Measurements from ENCODE around the gene PDK2. TPM values are rescaled to one million over a fixed set of nuclear protein-coding genes. Genes with fewer than 3 reads are reported as not detected.

PDK2 gene
- total and polyA plus RNA-seq, 2 experiments from 2014 or later: 12.0 to 15.9 TPM

DNA sequence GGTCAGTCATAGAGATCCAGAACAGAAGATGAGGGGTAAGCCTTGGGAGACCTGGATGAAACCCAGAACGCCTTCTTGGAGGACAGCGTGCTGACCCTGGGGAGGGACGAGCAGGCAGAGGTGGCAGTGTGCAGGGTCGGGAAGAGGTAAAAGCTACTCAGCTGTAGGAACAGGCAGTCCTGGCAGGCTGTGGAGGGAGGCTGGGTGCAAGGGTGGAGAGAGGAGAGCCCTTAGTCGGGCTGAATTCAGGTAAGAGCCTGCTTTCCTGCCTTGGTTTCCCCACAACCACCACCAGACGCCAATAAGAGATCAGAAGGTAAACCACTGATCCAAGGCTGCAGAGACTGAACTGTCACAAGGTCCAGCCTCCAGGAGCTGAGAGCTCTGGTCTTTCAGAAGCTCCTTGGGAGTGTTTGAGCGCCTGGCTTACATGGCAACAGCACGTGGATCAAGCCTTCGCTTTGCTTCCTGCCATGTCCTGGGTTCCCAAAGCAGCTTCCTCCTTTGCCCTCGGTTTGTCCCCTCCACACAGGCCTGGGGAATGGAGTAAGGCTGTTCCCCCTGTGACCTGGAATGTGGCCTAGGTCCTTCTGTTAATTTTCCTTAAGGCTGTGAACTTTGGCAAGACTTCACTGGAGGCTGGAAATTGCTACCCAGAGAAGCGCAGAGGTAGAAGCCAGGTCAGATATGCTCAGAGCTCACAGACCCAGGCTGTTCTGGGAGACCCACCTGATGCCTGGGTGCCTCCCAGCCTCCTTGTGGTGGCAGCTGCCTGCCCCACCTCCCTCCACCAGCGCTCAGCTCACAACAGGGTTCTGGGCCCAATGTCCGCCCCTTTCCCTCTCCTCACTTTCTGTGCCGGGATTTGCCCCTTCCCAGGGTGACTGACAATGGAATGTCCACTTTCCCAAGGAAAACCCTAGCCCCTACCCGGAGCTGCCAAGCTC lies 3.9 kb upstream of the PDK2 start:
- Histone ChIP-seq H3K27ac (ENCODE audit: low read depth) (no peak overlapping the region), H3K4me3 (no peak overlapping the region), H4K20me1 (replicated peaks; ENCODE audit: insufficient read depth) (no peaks in the 10 kb centered on the region), H3K4me2 (no peak overlapping the region), H2AFZ (no peak overlapping the region), H3K79me2 (replicated peaks; ENCODE audit: insufficient read depth) (no peaks in the 10 kb centered on the region), H3F3A (replicated peaks; ENCODE audit: low read depth) (0 out of 2 replicates have a peak, but pooled peaks cover 2% of the 10 kb centered on the region), H3K9me2 (ENCODE audit: insufficient read depth) (no peaks in the 10 kb centered on the region), H3K4me1 (ENCODE audit: insufficient read depth) (no peaks in the 10 kb centered on the region), H3K27me3 (ENCODE audit: insufficient read depth) (no peaks in the 10 kb centered on the region), H3K36me3 (ENCODE audit: insufficient read depth) (no peaks in the 10 kb centered on the region)
- Mint-ChIP-seq H3K36me3 (ENCODE audit: low read depth) (no peaks in the 10 kb centered on the region), H3K27ac (no peak overlapping the region), H3K9me3 (no peaks in the 10 kb centered on the region; the same call in 2 of the 3 replicates), H3K4me3 (no peak overlapping the region), H3K4me1 (peaks cover 5% of the 10 kb centered on the region), H3K27me3 (ENCODE audit: insufficient read depth, low read depth, poor library complexity) (peaks cover 12% of the 10 kb centered on the region)
- DNase-seq (ENCODE audit: low spot score) (no peak), ATAC-seq (no peak)
- TF ChIP-seq, protein P1, sequence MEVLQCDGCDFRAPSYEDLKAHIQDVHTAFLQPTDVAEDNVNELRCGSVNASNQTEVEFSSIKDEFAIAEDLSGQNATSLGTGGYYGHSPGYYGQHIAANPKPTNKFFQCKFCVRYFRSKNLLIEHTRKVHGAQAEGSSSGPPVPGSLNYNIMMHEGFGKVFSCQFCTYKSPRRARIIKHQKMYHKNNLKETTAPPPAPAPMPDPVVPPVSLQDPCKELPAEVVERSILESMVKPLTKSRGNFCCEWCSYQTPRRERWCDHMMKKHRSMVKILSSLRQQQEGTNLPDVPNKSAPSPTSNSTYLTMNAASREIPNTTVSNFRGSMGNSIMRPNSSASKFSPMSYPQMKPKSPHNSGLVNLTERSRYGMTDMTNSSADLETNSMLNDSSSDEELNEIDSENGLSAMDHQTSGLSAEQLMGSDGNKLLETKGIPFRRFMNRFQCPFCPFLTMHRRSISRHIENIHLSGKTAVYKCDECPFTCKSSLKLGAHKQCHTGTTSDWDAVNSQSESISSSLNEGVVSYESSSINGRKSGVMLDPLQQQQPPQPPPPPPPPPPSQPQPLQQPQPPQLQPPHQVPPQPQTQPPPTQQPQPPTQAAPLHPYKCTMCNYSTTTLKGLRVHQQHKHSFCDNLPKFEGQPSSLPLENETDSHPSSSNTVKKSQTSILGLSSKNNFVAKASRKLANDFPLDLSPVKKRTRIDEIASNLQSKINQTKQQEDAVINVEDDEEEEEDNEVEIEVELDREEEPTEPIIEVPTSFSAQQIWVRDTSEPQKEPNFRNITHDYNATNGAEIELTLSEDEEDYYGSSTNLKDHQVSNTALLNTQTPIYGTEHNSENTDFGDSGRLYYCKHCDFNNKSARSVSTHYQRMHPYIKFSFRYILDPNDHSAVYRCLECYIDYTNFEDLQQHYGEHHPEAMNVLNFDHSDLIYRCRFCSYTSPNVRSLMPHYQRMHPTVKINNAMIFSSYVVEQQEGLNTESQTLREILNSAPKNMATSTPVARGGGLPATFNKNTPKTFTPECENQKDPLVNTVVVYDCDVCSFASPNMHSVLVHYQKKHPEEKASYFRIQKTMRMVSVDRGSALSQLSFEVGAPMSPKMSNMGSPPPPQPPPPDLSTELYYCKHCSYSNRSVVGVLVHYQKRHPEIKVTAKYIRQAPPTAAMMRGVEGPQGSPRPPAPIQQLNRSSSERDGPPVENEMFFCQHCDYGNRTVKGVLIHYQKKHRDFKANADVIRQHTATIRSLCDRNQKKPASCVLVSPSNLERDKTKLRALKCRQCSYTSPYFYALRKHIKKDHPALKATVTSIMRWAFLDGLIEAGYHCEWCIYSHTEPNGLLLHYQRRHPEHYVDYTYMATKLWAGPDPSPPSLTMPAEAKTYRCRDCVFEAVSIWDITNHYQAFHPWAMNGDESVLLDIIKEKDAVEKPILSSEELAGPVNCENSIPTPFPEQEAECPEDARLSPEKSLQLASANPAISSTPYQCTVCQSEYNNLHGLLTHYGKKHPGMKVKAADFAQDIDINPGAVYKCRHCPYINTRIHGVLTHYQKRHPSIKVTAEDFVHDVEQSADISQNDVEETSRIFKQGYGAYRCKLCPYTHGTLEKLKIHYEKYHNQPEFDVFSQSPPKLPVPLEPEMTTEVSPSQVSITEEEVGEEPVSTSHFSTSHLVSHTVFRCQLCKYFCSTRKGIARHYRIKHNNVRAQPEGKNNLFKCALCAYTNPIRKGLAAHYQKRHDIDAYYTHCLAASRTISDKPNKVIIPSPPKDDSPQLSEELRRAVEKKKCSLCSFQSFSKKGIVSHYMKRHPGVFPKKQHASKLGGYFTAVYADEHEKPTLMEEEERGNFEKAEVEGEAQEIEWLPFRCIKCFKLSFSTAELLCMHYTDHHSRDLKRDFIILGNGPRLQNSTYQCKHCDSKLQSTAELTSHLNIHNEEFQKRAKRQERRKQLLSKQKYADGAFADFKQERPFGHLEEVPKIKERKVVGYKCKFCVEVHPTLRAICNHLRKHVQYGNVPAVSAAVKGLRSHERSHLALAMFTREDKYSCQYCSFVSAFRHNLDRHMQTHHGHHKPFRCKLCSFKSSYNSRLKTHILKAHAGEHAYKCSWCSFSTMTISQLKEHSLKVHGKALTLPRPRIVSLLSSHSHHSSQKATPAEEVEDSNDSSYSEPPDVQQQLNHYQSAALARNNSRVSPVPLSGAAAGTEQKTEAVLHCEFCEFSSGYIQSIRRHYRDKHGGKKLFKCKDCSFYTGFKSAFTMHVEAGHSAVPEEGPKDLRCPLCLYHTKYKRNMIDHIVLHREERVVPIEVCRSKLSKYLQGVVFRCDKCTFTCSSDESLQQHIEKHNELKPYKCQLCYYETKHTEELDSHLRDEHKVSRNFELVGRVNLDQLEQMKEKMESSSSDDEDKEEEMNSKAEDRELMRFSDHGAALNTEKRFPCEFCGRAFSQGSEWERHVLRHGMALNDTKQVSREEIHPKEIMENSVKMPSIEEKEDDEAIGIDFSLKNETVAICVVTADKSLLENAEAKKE (CRISPR knock-in tag; IDR thresholded peaks at IDR 0.05): no peak
- TF ChIP-seq POLR2AphosphoS5 (IDR thresholded peaks at IDR 0.05; ENCODE audit: low read depth): no peak
- TF ChIP-seq NANOG (IDR thresholded peaks at IDR 0.05; ENCODE audit: borderline replicate concordance): no peak
- TF ChIP-seq ZNF331 (CRISPR knock-in tag; IDR thresholded peaks at IDR 0.05; ENCODE audit: low read depth): no peak
- no peak for TF ChIP-seq EZH2 (IDR thresholded peaks at IDR 0.05; ENCODE audit: low read depth, unreplicated experiment)
